Endothelial cell of umbilical vein (primary cell): ENCODE measurements around the gene KIRREL2. TPM values are rescaled to one million over a fixed set of nuclear protein-coding genes. Genes with fewer than 3 reads are reported as not detected.

ENCODE experiments used
- BruUV-seq: library from RNA; stranded (reverse); fragments of 400-500 nt; replicated peaks from 2 replicates; lab custom pipeline; 2021; lab: Mats Ljungman, UMichigan
- CTCF ChIA-PET: fragments of 300-600, 350-600 bp; sonication (Branson Sonifier 250); formaldehyde crosslinking; loops from one replicate; lab custom pipeline; 2021; ENCODE audit warnings: antibody characterized with exemption, inconsistent platforms; lab: Charles Lee
- POLR2A ChIA-PET: fragments of 300-600, 350-600 bp; sonication (Branson Sonifier 250); formaldehyde crosslinking; loops from one replicate; lab custom pipeline; 2021; ENCODE audit warnings: antibody characterized with exemption, inconsistent platforms; lab: Charles Lee
- DNase-seq: peaks from one replicate; pipeline ENCODE4 v3.0.0-alpha.2; 2011; ENCODE audit warnings: low read depth, low spot score
- FAIRE-seq: peaks from 2 replicates; lab custom pipeline; 2011; peaks lifted over from hg19 to GRCh38; lab: Jason Lieb, UNC
- H2AFZ ChIP-seq: 2 replicates; pipeline ENCODE4 v1.6.0; 2012; ENCODE audit warnings: low read depth, low read length, control low read depth, inconsistent platforms
- H3K27ac ChIP-seq: 2 replicates; pipeline ENCODE4 v1.5.1; 2011; ENCODE audit warnings: low read depth, mild to moderate bottlenecking, control low read depth, low read length, moderate library complexity; ENCODE audit not compliant: insufficient read depth
- H3K27me3 ChIP-seq, 2 experiments: 2 replicates each; pipeline versions ENCODE4 v1.6.0 to v1.6.1; 2011; ENCODE audit warnings: low read length in 2 of 2, mixed read lengths in 1 of 2; ENCODE audit not compliant: control insufficient read depth in 2 of 2, insufficient read depth in 2 of 2
- H3K36me3 ChIP-seq, 2 experiments: 2 replicates in 1 of 2; 3 replicates in 1 of 2; pipeline ENCODE4 v1.5.1; 2011; ENCODE audit warnings: low read length in 2 of 2, mild to moderate bottlenecking in 1 of 2, moderate library complexity in 1 of 2; ENCODE audit not compliant: control insufficient read depth in 2 of 2, insufficient read depth in 2 of 2; ENCODE audit errors: extremely low read depth in 1 of 2
- H3K4me1 ChIP-seq: 3 replicates; pipeline ENCODE4 v1.5.1; 2011; ENCODE audit warnings: mild to moderate bottlenecking, low read length; ENCODE audit not compliant: control insufficient read depth, insufficient read depth; ENCODE audit errors: extremely low read depth
- H3K4me2 ChIP-seq: 2 replicates; pipeline ENCODE4 v1.6.1; 2011; ENCODE audit warnings: low read length, control low read depth, mixed read lengths; ENCODE audit not compliant: insufficient read depth
- H3K4me3 ChIP-seq, 3 experiments: fragments of 200-600 bp in 1 of 3; sonication (generic), shearing (Covaris generic) in 1 of 3; replicated peaks in 1 of 3; 2 replicates each; pipeline ENCODE4 v1.5.1; 2011 to 2016; ENCODE audit warnings: control low read depth in 3 of 3, low read length in 3 of 3, mild to moderate bottlenecking in 2 of 3, inconsistent platforms in 1 of 3, low read depth in 1 of 3, moderate library complexity in 1 of 3; ENCODE audit not compliant: insufficient read depth in 1 of 3
- H3K79me2 ChIP-seq: 2 replicates; pipeline ENCODE4 v1.6.0; 2012; ENCODE audit warnings: low read length, inconsistent platforms; ENCODE audit not compliant: control insufficient read depth, insufficient read depth
- H3K9ac ChIP-seq: replicated peaks from 2 replicates; pipeline ENCODE3; 2011; ENCODE audit warnings: low read length, control low read depth; ENCODE audit not compliant: insufficient read depth; ENCODE audit errors: extremely low read depth
- H3K9me1 ChIP-seq: replicated peaks from 3 replicates; pipeline ENCODE4 v1.6.0; 2011; ENCODE audit warnings: mild to moderate bottlenecking, low read length; ENCODE audit not compliant: control insufficient read depth, insufficient read depth; ENCODE audit errors: extremely low read depth
- H3K9me3 ChIP-seq: replicated peaks from 2 replicates; pipeline ENCODE4 v1.5.1; 2012; ENCODE audit warnings: low read length, inconsistent platforms; ENCODE audit not compliant: control insufficient read depth, insufficient read depth
- H4K20me1 ChIP-seq: replicated peaks from 2 replicates; pipeline ENCODE3; 2011; ENCODE audit warnings: mild to moderate bottlenecking, low read length; ENCODE audit not compliant: control insufficient read depth, insufficient read depth; ENCODE audit errors: extremely low read depth
- EZH2 ChIP-seq: IDR thresholded peaks from 2 replicates; pipeline ENCODE4 v1.6.1; 2012; ENCODE audit warnings: borderline replicate concordance, low read depth, mild to moderate bottlenecking, moderate library complexity, low read length, inconsistent platforms; ENCODE audit not compliant: severe bottlenecking
- FOS ChIP-seq: IDR thresholded peaks from 2 replicates; pipeline ENCODE4 v1.6.1; 2011; ENCODE audit warnings: mild to moderate bottlenecking, low read length, moderate library complexity, borderline replicate concordance; ENCODE audit not compliant: insufficient read depth
- GATA2 ChIP-seq: IDR thresholded peaks from 2 replicates; pipeline ENCODE4 v1.7.0; 2011; ENCODE audit warnings: low read depth, mild to moderate bottlenecking, moderate library complexity, mixed read lengths, low read length; ENCODE audit not compliant: insufficient read length, insufficient read depth
- JUN ChIP-seq: IDR thresholded peaks from 2 replicates; pipeline ENCODE4 v1.6.1; 2011; ENCODE audit warnings: borderline replicate concordance, low read depth; ENCODE audit not compliant: insufficient read length, insufficient read depth
- MAX ChIP-seq: IDR thresholded peaks from 2 replicates; pipeline ENCODE4 v1.6.1; 2011; ENCODE audit not compliant: insufficient read depth, insufficient read length
- MYC ChIP-seq: IDR thresholded peaks from one replicate; pipeline ENCODE4 v1.6.1; 2011; ENCODE audit warnings: mild to moderate bottlenecking, low read depth, low read length
- POLR2A ChIP-seq: IDR thresholded peaks from 2 replicates; pipeline ENCODE4 v1.6.1; 2012; ENCODE audit warnings: low read depth, mild to moderate bottlenecking, control low read depth, low read length
- POLR2AphosphoS5 ChIP-seq: IDR thresholded peaks from 2 replicates; pipeline ENCODE4 v1.6.1; 2012; ENCODE audit warnings: low read depth, mild to moderate bottlenecking, control low read depth, low read length, moderate library complexity; ENCODE audit not compliant: insufficient read depth
- dilution Hi-C: fragments of 300-500 bp; cut with MboI; formaldehyde crosslinking; loops from one replicate; pipeline ENCODE4 v1.15.0; 2019; ENCODE audit warnings: low sequenced_read_pairs; ENCODE audit not compliant: extremely low pct_ligation_motif_present
- intact Hi-C: fragments of 100-400 bp; cut with micrococcal nuclease; formaldehyde crosslinking; loops from one replicate; pipeline ENCODE4 v1.10.0; 2022
- polyA plus RNA-seq, 4 experiments: library from polyadenylated mRNA; depleted of rRNA in 3 of 4; stranded (reverse) in 3 of 4; unstranded in 1 of 4; fragments of >200 nt; gene quantifications; 2 replicates each; pipeline versions ENCODE4 v1.2.1 to v1.2.3, GENCODE V29; 2011 to 2012; ENCODE audit warnings: missing spikeins in 1 of 4
- total RNA-seq: library from RNA; stranded (reverse); gene quantifications from 2 replicates; pipeline ENCODE4 v1.2.3, GENCODE V29; 2021
- TF ChIP-seq, protein P1 (sequence below), 2 donors: IDR thresholded peaks; 1 replicate in 1 of 2; 2 replicates in 1 of 2; pipeline ENCODE4 v1.5.1; 2011; ENCODE audit warnings: low read length in 2 of 2, mild to moderate bottlenecking in 2 of 2, moderate library complexity in 2 of 2, control low read depth in 1 of 2, inconsistent platforms in 1 of 2, low read depth in 1 of 2; ENCODE audit not compliant: insufficient read depth in 1 of 2; ENCODE audit errors: extremely low read depth in 1 of 2

KIRREL2 gene
- total and polyA plus RNA-seq, 2 donors (not counting 3 experiments of a cell fraction or from before 2014, with no cell fraction given), result not detected

- intact Hi-C loops (no loop called here), dilution Hi-C loops (no loop called here)
- DNase-seq (no peak), FAIRE-seq (no peak)
- no peak overlapping the region for H3K9ac ChIP-seq
- H3K9me1 ChIP-seq, result no peaks in the 10 kb centered on the region
- H3K27me3 ChIP-seq, result peaks cover 20 to 30% of the 10 kb centered on the region in 2 experiments
- TF ChIP-seq GATA2, result no peak
- no peak for TF ChIP-seq MYC
- no peak for TF ChIP-seq JUN
- TF ChIP-seq POLR2A, result no peak
- TF ChIP-seq EZH2, result no peak
- TF ChIP-seq POLR2AphosphoS5, result no peak
- no peak for TF ChIP-seq FOS
- TF ChIP-seq, protein P1, sequence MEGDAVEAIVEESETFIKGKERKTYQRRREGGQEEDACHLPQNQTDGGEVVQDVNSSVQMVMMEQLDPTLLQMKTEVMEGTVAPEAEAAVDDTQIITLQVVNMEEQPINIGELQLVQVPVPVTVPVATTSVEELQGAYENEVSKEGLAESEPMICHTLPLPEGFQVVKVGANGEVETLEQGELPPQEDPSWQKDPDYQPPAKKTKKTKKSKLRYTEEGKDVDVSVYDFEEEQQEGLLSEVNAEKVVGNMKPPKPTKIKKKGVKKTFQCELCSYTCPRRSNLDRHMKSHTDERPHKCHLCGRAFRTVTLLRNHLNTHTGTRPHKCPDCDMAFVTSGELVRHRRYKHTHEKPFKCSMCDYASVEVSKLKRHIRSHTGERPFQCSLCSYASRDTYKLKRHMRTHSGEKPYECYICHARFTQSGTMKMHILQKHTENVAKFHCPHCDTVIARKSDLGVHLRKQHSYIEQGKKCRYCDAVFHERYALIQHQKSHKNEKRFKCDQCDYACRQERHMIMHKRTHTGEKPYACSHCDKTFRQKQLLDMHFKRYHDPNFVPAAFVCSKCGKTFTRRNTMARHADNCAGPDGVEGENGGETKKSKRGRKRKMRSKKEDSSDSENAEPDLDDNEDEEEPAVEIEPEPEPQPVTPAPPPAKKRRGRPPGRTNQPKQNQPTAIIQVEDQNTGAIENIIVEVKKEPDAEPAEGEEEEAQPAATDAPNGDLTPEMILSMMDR (IDR thresholded peaks at IDR 0.05; ENCODE audit: extremely low read depth in 1 of 2, insufficient read depth in 1 of 2, low read depth in 1 of 2, low read length in 2 of 2), result no peak
- TF ChIP-seq MAX, result no peak
- no peak overlapping the region for H3K4me2 ChIP-seq
- H3K4me3 ChIP-seq, result no peak overlapping the region
- H3K4me1 ChIP-seq, result no peaks in the 10 kb centered on the region
- no peaks in the 10 kb centered on the region for H3K9me3 ChIP-seq
- H3K36me3 ChIP-seq, result no peaks in the 10 kb centered on the region
- POLR2A ChIA-PET, result no interaction called here
- CTCF ChIA-PET, result no interaction called here
- H2AFZ ChIP-seq, result no peak overlapping the region
- H3K79me2 ChIP-seq, result no peaks in the 10 kb centered on the region
- BruUV-seq, result no TSS peak
- no peak overlapping the region for H3K27ac ChIP-seq
- no peaks in the 10 kb centered on the region for H4K20me1 ChIP-seq
Observed at GRCh38 chr19:35842666-35843272, 13.9 kb upstream of the KIRREL2 start.
